NCI-H2227 (cell line): Measurements from ENCODE around the gene FAM120A.

Experiments
- DNase-seq: peaks from one replicate; lab custom pipeline; 2025; ENCODE audit not compliant: unreplicated experiment; lab: John Stamatoyannopoulos, UW

FAM120A gene

GRCh38 chr9:93591301-93592007 lies 140.0 kb downstream of the FAM120A start:
- DNase-seq, result no peak

GRCh38 chr9:93592008-93592642 lies 140.6 kb downstream of the FAM120A start:
- DNase-seq, result no peak

GRCh38 chr9:93592643-93593021 lies 141.1 kb downstream of the FAM120A start:
- no peak for DNase-seq

DNA sequence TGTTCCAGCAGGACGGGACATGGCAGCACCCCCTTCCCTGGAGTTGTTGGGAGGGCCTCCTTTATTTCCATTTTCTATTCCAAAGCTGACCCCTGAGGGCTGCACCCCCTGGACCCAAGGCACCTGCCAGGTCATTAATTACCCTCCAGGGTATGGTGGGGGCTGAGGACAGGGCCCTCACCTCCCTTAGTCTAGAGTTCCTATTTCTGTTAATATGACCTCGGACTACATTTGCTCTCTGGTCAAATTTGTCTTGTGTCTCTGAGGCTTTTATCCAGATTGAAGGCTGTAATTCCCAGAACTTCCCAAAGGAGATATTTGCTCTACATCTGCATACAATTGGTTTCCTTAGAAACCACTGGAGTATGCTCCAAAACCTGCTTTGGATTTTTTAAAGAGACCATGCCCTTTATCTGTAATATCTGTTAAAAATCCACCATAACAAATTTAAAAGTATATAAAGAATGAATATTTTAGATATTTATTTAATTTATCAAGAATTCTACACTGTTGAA lies 141.7 kb downstream of the FAM120A start:
- no peak for DNase-seq

DNA sequence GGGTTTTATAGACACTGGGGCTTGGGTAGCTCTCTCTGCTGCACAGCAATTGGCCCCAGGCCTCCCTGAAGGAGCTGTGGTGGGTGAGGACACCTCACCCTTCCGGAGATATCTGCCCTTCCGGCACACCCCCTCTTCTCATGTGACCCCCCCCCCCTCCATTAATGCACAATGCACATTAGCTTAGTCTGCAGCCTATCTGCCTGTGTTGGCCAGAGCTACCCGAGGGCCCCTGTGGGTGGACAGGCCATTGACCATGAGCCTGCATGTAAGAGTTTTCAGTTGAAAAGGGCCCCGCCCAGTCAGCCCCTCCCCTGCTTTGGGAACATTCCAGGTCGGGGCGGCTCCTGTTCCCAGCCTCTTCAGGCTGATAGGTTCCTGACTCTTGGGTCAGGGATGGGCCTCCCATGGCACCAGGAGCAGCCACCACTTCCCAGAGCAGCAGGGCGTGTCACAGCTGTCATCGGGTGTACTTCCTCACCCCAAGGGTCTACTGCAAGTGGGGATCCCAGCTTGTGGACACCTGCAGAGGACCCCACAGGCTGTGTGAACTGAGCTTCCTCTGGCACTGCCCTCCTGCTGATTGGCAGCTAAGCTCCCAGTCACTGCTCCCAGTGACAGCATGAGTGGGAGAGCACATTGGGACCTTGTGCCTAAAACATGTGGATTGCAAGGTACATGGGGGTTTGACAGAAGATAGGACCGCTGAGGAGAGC lies 142.7 kb downstream of the FAM120A start:
- DNase-seq, result no peak

GRCh38 chr9:93595461-93595860 lies 144.0 kb downstream of the FAM120A start:
- no peak for DNase-seq

DNA sequence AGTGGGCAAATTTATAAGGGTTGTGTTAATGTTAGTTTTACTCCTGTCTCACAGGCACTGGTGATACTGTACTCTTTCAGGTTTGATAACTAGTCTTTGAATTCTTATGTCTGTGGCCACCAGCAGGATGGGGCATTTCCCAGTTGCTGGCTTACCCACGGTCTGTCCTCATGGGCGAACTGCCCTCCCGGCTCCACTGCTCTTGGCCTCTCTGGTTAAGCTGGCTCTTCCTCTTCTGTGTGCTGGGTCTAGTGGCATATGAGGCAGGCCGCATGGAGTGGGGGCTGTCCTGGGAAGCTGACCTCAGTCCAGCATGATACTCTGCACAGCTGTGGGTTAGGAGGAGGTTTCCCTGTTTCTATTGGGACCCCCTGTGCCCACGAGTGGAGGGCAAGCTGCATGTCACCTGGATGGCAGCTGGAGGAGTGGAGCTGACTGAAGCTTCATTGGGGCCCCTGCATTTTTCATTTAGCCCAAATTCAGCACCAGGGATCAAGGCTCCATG lies 144.4 kb downstream of the FAM120A start:
- DNase-seq, result no peak

DNA sequence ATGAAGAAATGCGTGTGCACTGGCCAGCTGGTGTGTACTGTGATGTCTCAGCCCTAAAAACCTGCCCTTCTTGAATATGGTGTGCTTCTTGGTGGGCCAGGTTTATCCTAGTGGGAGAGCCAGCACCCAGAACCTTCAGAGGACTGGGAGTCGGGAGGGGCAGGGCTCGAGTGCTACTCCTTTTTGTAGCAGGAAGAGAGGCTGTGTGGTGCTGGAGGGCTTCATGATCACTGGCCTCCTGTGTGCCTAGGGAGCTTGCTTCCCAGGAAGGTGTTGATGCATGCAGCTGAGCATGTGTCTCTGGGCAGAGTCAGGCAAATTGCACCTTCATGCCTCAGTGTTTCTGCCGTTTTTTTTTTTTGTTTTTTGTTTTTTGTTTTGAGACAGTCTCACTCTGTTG lies 144.9 kb downstream of the FAM120A start:
- no peak for DNase-seq

DNA sequence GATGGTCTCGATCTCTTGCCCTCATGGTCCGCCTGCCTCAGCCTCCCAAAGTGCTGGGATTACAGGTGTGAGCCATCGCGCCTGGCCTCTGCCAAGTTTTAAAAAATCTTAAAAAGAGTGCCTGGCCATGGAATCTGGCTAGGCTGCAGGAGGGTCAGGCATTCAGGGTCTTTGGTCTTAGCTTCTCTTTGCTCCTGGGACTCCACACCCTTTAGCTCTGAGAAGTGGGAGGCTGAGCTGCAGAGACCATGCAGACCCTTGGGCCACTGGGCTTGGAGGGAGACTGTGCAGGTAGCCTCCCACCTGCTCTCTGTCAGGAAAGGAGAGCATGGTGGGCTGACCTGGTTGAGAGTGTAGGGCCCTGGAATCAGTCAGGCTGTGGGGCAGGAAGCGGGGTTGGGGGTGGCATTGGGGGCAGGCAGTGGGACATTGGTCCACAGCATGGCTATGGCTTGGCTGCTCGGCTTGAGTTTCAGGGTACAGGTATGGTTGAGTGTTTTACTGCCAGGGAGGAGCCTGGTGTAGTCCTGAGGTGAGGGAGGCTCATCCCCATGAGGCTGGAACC lies 145.7 kb downstream of the FAM120A start:
- no peak for DNase-seq

GRCh38 chr9:93597871-93598646 lies 146.6 kb downstream of the FAM120A start:
- no peak for DNase-seq

- no peak for DNase-seq
Measured at GRCh38 chr9:93598647-93599241, 147.3 kb downstream of the FAM120A start.

GRCh38 chr9:93599571-93600403 lies 148.3 kb downstream of the FAM120A start:
- DNase-seq, result no peak

DNA sequence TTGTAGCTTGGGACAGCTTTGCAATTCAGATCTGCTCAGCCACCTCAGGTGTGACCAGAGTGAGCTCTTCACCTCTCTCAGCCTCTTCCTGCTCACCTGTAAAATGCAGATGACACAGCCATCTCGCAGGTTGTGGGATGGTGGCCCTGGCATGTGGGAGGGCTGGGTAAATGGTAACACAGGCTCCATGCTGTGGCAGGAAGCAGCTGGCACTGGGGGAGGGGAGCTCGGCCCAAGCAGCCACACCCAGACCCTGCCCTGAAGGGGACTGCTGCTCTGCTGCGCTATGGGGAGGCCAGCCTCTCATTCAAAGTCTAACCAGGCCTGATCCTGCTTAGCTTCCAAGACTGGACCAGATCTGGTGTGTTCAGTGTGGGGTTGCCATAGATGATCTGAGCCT lies 149.0 kb downstream of the FAM120A start:
- DNase-seq, result no peak

DNA sequence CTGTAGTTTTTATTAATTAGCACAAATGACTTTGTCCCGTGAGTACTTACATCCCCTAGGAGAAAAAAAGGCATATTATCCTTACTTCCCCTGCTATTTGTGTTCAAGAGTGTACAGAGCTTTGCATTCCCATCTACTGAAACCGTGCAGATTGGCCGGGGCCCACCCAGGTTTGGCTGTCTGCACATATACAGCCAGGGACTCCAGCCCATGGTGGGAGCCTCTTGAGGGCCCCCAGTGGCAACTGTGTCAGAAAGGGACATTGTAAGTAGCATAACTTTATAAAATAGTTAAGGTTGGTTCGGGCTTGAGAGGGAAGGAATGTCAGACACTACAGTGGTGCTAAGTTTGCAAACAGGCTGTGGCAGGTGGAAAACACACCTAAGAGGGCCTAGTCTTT lies 149.6 kb downstream of the FAM120A start:
- no peak for DNase-seq

- DNase-seq, result no peak
Measured at GRCh38 chr9:93601666-93602065, 150.2 kb downstream of the FAM120A start.

DNA sequence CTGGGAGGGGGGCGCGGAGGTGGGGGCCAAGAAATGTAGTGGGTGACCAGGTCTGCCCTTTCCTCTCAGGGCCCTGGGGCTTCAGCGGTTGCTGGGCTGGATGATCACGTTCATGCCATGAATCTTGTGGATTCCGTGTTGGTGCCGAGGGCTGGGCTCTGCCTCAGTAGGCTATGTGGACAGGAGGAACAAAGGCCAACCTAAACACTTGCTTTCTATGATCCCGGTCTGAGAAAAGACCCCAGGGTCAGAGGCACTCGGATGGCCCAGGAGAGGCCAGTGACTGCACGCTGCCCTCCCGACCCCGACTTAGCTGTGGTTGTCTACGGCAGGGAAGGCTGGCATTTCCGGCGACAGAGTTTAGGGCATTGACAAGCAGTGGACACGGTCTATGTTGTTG lies 151.5 kb downstream of the FAM120A start:
- no peak for DNase-seq

DNA sequence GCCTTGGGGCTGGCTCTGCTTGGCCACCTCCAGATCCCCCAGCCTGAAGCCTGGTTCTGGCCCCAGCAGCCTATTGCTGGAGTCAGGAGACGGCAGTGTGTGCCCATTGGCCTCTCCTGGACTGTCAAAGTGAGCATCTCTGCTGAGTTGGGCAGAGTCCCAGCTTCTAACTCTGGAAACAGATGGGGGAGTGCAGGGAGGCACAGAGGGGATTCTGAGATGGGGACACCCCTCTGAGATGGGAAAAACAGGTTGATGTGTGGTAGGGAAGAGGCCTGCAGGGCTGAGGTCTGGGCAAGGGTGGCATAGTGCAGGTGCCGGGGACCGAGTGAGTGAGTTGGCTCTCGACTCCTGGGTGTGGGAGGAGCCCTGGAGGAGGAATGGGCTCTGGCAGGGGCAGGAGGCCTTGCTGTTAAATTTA lies 152.4 kb downstream of the FAM120A start:
- no peak for DNase-seq

- DNase-seq, result no peak
Measured at GRCh38 chr9:93606187-93606586, 154.7 kb downstream of the FAM120A start.

GRCh38 chr9:93610206-93610605 lies 158.7 kb downstream of the FAM120A start:
- DNase-seq, result no peak
